NCI-H774 (cell line): ENCODE results near the gene GPR155.
A peak's percentile ranks its signal among the peaks of the same experiment; 100 is the strongest.

Experiments
- DNase-seq: peaks from one replicate; lab custom pipeline; 2025; lab: John Stamatoyannopoulos, UW

The GPR155 gene, protein sequence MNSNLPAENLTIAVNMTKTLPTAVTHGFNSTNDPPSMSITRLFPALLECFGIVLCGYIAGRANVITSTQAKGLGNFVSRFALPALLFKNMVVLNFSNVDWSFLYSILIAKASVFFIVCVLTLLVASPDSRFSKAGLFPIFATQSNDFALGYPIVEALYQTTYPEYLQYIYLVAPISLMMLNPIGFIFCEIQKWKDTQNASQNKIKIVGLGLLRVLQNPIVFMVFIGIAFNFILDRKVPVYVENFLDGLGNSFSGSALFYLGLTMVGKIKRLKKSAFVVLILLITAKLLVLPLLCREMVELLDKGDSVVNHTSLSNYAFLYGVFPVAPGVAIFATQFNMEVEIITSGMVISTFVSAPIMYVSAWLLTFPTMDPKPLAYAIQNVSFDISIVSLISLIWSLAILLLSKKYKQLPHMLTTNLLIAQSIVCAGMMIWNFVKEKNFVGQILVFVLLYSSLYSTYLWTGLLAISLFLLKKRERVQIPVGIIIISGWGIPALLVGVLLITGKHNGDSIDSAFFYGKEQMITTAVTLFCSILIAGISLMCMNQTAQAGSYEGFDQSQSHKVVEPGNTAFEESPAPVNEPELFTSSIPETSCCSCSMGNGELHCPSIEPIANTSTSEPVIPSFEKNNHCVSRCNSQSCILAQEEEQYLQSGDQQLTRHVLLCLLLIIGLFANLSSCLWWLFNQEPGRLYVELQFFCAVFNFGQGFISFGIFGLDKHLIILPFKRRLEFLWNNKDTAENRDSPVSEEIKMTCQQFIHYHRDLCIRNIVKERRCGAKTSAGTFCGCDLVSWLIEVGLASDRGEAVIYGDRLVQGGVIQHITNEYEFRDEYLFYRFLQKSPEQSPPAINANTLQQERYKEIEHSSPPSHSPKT

DNA sequence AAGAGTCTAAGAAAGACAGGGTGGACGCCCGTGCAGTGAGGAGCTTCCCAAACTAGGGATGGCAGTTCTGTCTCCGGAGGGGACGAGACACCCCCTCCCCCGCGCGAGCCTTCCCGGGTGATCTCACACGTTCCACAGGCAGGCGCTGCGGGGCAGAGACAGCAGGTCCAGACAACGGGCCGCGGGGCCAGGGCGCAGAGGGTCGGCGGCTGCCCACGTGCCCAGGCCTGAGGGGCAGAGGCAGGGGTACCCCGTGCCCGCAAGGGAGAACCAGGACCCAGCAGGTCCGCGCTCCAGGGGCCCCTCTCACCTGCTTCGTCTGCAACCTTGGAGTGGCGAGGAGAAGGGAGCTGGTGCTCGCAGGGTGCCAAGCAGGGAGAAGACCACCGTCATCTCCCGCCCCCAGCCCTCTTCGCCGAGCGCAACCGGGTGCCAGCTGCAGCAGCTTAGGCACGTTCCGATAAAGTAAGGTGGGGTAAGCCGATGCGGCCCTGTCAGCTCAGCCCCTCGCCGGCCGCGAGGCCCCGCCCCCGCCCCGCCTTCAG lies at the start of gene GPR155:
Gene GPR155 (minus strand): TSS at position 467 of the 545 bp plus-strand sequence. CDS start 5,073 bp downstream, outside the sequence.
- no peak for DNase-seq

DNA sequence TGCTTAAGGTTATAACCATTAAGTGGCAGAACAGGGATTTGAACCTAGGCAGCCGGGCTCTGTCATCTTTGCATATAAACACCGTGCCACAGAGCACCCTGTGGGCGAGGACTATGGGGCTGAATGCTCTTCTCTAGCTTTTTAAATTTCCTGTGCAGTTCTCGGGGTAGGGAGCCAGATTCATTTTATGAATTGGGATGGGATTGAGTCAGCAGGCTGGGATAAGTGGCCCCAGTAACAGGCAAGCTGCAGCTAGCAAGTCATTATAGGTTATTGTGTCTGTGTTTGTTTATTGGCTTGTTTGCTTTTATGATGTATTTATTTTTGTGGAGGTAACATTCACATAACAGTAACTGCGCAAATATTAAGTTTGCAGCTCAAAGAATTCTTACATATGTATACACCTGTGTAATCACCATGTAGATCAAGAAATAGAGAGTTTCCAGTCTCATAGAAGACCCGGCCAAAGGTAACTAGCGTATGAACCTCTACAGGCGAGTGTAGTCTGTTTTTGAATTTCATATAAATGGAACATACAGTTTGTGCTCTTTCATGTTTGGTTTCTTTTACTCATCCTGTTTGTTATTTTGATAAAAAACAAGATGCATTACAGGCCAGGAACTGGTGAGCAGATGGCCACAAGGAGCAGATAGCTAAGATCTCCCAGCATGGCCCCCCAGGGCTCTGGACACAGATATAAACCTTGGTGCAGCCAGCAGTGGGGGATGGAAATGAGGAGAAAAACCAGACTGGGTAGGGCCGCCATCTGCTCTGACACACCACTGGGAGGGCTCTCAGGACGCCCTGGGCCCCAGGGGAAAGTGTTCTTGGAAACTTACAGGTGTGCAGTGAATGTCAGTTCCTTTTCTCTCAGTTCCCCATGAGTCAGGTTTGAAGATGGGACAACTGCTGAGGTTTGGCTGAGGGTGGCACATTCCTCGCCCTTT lies 49.2 kb upstream of the GPR155 start:
- DNase-seq, result peak; percentile 56

DNA sequence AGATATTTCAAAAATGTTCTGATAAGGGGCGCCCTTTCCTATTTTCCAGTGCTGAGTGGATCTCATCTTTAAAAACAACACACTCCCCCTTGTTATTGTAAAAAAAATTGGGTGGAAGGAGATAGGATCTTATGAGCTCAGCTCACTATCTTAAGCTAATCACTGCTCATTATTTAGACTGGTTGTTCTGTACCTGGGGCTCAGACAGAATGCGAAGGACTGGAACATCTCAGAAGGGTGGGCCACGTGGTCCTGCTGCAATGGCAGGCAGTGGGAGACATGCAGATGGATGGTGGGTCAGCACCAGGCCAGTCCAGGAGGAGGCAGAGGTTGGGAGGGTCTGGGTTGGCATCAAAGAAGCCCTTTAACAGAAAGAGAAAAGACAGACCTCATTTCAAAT lies 48.3 kb upstream of the GPR155 start:
- no peak for DNase-seq

DNA sequence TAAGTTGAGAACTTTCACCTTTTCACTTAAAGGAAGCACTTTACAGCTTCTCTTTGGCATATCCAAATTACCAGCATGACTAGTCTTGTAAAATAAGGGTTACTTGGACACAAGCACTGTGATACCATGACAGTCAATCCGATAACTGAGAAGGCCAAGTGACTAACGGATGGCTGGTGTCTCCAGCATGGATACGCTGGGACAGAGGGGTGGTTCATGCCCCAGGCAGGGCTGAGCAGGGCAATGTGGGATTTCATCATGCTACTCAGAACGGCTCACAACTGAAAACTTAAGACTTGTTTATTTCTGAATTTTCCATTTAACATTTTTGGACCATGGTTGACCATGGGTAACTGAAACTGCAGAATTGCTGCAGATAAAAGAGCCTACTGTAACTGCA lies 43.1 kb upstream of the GPR155 start:
- no peak for DNase-seq

GRCh38 chr2:174527959-174528358 lies 41.1 kb upstream of the GPR155 start:
- no peak for DNase-seq

- no peak for DNase-seq
Observed at GRCh38 chr2:174527101-174527721, 40.4 kb upstream of the GPR155 start.

DNA sequence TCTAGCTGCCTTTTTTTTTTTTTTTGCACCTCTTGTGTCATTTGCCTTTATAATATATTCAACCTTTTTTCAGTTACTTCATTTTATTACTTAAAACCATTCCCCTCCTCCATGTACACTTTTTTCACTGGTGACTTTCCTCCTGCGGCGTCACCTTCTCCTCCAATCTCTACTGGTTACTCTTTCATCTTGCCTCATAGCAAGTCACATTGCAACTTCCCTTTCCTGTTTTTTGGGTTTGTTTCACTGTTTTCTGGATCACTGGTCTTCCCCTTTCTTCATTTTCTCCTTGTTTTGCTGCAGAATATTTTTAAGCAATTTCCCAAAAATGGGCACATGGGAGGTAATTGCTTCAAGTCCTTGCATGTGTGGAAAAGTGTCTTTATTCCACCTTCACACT lies 37.7 kb upstream of the GPR155 start:
- no peak for DNase-seq

DNA sequence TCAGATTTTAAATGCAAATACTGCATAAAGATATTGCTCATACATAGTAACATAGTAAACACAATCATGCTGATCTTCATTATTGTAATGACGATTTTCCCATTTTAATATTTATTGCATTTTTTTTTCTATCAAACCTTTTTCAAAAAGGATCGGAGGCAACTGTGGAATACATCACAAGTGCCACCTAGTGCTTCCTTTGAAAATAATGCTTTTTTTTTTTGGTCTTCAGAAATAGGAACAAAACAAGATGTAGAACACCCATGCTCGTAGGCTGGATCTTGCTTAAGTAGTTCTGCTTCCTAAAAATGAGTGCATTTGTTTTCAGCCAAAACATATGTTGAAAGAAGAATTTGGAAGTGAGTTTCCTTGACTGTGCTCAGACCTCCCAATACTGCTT lies 35.7 kb upstream of the GPR155 start:
- no peak for DNase-seq

DNA sequence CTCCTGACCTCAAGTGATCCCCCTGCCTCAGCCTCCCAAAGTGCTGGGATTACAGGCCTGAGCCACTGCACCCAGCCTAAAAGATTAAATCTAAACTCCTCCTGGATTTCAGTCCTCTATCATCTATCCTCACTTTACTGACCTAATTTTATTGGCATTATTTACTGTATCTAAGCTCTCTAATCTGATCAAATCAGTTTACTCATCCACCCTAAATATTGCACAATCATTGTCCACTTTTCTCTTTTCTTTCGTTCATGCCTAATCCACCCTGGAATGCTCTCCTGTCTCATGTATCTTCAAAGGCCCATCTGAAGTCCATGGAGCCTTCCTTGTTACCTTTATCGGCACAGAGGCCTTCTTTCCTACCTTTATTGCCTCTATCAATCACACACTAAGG lies 31.6 kb upstream of the GPR155 start:
- DNase-seq, result no peak

DNA sequence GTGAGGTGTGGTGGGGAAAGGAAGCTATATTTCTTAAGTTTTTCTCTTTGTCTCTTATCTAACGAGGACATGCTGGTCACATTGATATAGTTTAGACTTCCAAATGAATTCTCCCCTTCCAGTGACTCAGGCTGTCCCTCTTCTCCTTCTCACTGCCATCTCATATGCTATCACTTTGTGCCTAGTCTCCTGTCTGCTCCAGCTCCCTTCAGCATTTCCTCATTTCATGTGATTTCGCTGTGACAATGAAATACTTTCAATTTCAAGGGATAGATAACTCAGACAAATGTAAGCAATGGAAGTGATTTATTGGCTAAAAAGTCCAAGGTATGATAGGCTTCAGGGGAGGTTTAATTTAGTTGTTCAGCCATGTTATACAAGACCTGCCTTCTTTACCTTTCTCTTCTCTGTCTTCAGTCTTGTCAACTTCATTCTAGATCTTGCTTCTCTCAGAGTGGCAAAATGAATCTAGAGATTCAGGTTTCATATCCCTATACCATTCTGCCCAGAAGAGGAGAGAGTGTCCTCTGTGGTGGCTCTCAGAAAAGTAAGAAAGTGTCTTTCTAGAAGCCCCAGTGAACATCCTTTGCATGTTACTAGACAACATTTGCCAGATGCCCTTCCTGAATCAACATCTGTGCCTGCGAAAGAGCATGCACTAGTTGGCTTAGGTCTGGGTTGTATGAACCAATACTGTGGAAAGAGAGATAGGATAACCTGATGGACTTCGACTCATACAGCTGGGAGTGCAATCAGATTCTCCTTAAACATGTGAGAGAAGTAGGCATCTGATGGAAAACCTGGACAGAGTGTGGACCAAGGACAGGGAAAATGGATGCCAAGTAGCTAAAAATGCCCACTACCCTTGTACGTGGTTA lies 29.9 kb upstream of the GPR155 start:
- DNase-seq, result no peak

DNA sequence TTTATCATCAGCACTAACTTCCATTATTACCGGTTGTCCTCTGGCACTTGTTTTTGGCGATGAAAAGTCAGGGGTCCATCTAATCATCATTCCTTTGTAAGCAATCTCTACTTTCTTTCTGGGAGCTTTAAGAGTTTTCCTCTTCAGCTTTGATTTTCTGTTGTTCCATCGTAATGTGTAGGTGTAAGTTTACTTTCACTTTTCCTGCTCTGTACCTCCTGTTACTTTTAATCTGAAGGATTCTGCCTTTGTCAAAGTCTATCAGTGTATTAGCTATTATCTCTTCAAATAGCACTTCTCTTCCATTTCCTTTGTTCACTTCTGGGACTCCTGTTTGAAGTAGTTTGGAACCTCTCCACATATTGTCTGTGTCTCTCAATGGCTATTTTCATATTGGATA lies 25.5 kb upstream of the GPR155 start:
- DNase-seq, result no peak

DNA sequence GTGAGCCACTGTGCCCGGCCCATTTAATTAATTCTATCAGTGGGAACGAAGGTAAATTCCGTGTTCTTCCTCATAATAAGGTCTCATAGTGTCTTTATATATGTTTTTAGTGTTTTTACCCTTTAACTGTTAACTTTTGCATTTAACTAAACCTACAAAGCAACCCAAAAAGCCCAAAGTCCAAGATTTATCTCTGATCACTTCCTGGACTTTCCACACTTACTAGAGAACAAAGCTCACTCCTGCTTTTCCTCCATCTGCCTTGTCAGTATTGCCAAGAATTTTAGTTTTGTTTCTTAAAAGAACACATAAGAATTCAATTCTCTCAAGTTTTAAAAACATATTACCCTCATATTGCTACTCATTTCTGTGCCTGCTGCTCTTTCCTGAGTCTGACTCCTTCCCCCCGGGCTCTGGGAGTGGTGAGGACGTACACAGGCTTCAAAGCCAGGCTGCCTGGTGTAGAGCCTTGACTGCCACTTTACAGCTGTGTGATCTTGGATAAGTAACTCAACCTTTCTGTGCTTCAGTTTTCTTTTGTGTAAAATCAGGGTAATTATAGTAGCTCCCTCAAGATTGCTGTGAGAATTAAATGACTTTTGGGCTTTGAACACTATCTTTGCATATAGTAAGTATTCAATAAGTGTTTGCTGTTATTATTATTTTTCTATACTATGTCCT lies 24.9 kb upstream of the GPR155 start:
- DNase-seq, result no peak

DNA sequence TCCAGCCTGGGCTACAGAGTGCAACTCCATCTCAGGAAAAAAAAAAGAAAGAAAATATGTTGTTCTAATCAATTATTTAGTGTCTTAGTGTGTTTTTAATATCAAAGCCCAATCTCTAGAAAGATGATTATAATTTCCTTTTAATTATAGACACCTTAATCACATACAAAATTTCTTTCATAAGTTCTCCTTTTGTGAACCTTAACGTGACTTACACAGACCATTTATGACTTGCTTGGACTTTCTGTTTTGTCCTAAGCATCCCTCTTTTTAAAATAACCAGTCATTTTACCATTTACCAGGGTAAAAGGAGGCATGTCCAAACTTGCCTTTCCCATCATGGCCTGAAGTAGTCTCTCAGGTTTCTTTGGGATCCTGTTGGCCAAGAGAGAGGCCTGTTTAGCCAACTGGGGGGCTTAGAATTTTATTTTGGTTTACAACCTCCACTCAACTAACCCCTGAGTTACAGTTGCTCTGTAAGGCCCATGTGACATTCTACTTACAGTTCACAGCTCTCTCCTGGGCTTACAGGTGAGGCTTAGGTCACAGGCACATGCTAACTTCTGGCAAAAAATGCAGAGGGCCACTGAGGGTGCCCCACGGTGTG lies 23.9 kb upstream of the GPR155 start:
- DNase-seq, result no peak

DNA sequence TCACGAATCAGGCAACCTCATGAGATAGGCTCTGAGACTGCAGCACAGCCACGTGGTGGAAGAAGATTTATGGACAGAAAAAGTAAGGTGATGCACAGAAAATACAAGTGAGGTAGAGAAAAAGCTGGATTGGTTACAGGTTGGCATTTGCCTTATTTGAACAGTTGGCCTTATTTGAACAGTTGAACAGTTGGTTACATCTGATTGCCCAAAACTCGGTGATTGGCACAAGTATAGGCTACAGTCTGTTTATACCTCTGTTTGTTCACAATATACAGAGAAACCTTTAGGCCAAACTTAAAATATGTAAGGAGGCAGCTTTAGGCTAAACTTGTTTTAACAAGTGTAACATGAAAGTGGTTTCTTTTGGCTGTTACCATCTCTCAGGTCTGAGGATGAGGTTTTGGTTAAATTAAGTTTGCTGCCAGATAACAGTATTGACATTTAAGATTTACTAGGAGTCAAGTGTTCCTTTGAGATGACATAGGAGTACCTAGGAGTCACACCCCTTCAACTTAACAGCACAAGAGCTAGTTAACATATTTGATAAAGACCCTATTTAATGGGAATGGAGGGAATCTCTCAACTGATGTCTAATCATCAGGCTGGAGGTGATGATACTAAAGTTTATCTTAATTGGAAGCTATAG lies 16.5 kb upstream of the GPR155 start:
- DNase-seq, result no peak

- DNase-seq, result no peak
Observed at GRCh38 chr2:174499371-174499770, 12.5 kb upstream of the GPR155 start.

GRCh38 chr2:174495365-174496012 lies 8.7 kb upstream of the GPR155 start:
- DNase-seq, result peak; percentile 8

DNA sequence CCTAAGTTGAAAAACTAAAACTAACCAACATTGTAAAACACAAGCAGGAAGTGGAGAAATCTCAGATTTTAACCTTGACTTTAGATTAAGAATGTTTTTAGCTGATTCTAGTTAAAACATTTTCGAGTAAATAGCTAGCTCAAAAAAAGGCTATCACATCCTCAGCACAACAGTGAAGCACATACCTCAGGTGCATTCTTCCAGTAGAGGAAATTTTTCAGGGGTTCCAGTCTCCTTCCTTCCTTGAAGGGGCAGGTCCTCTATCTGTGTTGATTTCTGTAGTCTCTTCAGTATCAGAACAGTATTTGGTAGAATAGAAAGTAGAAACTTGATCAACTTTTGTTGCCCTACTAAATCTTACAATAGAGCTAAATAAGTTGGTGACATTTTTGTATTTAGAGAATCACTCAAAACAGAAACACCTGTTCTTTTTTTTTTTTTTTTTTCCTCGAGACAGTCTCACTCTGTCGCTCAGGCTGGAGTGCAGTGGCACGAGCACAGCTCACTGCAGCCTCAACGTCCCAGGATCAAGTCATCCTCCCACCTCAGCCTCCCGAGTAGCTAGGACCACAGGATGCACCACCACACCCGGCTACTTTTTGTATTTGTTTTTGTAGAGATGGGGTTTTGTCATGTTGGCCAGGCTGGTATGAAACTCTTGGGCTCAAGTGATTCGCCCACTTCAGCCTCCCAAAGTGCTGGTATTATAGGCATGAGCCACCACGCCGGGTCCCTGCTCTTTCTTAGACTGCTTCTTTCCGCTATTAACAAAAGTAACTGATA lies 6.9 kb upstream of the GPR155 start:
- no peak for DNase-seq
